Fibroblast of skin of abdomen (primary cell): ENCODE data around the gene HSPG2.
"Not testable (repeated sequence)": the region's sequence is repeated elsewhere in the genome, so short reads cannot be mapped to it uniquely, and the experiment has no call there.

Experiments
- DNase-seq: peaks from one replicate; pipeline ENCODE4 v3.0.0-alpha.2; 2013

HSPG2 gene

GRCh38 chr1:21911205-21912001 is 25.7 kb downstream of the HSPG2 start:
- peak; percentile 14 for DNase-seq

- no peak for DNase-seq
Observed at GRCh38 chr1:21910558-21911204, 26.4 kb downstream of the HSPG2 start.

- DNase-seq = peak; percentile 82
Observed at GRCh38 chr1:21909787-21910503, 27.2 kb downstream of the HSPG2 start.

GRCh38 chr1:21909286-21909759 is 27.8 kb downstream of the HSPG2 start:
- DNase-seq = peak; percentile 13

GRCh38 chr1:21907737-21908534 is 29.2 kb downstream of the HSPG2 start:
- DNase-seq = not testable (repeated sequence)

- DNase-seq = no peak
Observed at GRCh38 chr1:21907079-21907418, 30.1 kb downstream of the HSPG2 start.

- DNase-seq = no peak
Observed at GRCh38 chr1:21906173-21907078, 30.7 kb downstream of the HSPG2 start.

GRCh38 chr1:21904704-21905520 is 32.2 kb downstream of the HSPG2 start:
- peak; percentile 57 for DNase-seq

- no peak for DNase-seq
Observed at GRCh38 chr1:21904454-21904703, 32.7 kb downstream of the HSPG2 start.

GRCh38 chr1:21903638-21904453 is 33.3 kb downstream of the HSPG2 start:
- no peak for DNase-seq

GRCh38 chr1:21902026-21903012 is 34.8 kb downstream of the HSPG2 start:
- no peak for DNase-seq

GRCh38 chr1:21901473-21901847 is 35.6 kb downstream of the HSPG2 start:
- DNase-seq = peak; percentile 63

GRCh38 chr1:21900766-21901472 is 36.2 kb downstream of the HSPG2 start:
- no peak for DNase-seq

GRCh38 chr1:21899987-21900386 is 37.1 kb downstream of the HSPG2 start:
- no peak for DNase-seq

- no peak for DNase-seq
Observed at GRCh38 chr1:21899267-21899810, 37.8 kb downstream of the HSPG2 start.

- peak; percentile 10 for DNase-seq
Observed at GRCh38 chr1:21898326-21899200, 38.5 kb downstream of the HSPG2 start.

GRCh38 chr1:21897844-21898243 is 39.3 kb downstream of the HSPG2 start:
- DNase-seq = no peak
